ENCODE measurements around the gene KLHDC10.

KLHDC10 gene

DNA sequence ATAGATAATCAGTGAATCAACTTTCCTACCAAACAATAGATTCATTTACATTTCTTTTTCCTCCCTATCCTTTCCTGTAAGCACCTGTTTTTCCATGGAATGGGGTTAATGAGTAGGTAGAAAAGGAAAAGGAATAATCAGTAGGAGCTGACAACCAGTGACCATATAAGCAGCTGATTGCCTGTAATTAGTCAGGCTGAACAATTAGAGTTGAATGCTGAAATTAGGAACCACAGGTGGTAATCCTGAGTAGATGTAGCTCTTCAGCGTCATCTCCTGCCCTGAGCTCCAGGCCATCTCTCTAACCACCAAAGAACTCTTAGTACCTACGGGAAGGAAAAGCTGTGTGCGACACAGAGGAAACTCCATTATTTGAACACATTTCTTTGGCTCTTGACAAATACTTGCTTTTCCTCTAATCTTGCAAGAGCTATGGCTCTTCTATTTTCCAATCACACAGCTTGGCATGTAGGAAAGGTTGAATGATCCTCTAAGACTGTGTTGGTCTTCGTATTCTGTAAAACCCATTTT lies 63.8 kb downstream of the KLHDC10 start:
- TF ChIP-seq, protein P1, sequence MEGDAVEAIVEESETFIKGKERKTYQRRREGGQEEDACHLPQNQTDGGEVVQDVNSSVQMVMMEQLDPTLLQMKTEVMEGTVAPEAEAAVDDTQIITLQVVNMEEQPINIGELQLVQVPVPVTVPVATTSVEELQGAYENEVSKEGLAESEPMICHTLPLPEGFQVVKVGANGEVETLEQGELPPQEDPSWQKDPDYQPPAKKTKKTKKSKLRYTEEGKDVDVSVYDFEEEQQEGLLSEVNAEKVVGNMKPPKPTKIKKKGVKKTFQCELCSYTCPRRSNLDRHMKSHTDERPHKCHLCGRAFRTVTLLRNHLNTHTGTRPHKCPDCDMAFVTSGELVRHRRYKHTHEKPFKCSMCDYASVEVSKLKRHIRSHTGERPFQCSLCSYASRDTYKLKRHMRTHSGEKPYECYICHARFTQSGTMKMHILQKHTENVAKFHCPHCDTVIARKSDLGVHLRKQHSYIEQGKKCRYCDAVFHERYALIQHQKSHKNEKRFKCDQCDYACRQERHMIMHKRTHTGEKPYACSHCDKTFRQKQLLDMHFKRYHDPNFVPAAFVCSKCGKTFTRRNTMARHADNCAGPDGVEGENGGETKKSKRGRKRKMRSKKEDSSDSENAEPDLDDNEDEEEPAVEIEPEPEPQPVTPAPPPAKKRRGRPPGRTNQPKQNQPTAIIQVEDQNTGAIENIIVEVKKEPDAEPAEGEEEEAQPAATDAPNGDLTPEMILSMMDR (conservative IDR thresholded peaks at IDR 0.05; ENCODE audit: low read depth): no peak
- no peak overlapping the region for H3K27ac ChIP-seq
- ChIA-PET CTCF (interaction anchor here (0.6 kb wide), 1 partner anchor 616 kb away, joined by 4 read pairs; no protein-coding TSS in a partner anchor), POLR2A (ENCODE audit: low non-redundant PET) (no interaction called here)
- no peak for DNase-seq (ENCODE audit: low spot score)

DNA sequence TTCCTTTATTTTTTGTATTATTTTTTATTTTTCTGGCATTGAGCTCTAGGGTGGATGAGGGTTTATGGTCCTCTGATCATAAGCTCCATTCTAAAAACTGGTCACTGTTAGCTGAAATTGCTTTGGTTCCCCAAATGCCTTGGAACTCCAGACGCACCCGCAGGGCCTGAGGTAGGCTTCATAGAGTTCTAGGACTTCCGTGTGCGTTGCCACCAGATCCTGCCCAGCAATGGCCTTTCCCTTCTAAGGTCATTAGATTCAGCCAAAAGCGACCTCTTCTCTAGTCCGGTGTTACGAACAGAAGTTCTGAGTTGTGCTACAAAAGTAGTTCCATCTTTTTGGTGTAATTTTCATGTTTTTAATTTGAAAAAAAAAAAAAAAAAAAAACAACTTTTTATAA lies 64.4 kb downstream of the KLHDC10 start:
- POLR2A ChIA-PET (ENCODE audit: low non-redundant PET): no interaction called here
- CTCF ChIA-PET: interaction anchor here (0.6 kb wide), 1 partner anchor 616 kb away, joined by 4 read pairs; no protein-coding TSS in a partner anchor
- DNase-seq (ENCODE audit: low spot score): no peak
- H3K27ac ChIP-seq: no peak overlapping the region
- TF ChIP-seq, protein P1 (conservative IDR thresholded peaks at IDR 0.05; ENCODE audit: low read depth): no peak

DNA sequence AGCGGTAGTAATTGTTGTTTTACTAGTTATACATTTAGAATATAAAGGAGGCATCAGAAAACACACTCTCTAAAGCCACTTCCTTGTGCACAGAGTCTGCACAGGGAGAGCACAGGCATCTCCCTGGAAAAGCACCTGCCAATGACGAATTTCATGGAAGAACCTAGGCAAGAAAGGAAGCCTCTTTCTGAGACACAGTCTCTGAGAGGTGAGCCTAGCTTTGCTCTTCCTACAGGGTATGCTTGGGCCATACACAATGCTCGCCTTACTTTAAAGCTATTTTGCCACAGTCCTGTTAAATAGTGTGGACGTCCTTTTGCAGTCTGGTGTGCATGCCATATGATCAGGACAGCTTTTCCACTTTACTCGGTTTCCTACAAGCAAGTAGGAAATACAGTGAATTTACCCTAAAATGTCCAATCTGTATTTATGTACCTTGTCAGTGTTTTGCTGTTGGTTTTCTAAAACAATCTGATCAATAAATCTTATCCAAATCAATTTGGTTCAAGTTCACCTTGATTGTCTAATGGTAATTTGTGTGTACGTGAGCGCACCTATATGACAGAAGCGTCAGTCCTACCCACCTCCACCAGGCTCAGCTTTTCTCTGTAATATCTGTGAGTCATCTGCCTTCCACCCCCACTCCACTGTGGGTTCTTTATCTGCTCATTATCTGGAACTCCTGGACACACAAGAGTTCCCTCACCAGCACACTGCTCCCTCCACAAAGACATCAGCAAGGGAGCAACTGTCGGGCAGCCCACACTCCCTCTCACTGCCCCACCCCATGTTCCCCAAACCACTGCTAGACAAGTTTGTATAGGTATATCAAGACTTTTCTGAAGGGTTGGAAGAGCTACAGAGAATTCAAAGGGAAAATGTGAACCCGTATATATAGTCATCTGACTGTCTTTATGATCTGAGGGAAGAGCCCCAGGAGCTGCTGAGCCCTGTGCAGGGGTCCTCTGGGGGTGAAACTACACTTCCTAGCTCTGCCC lies 65.2 kb downstream of the KLHDC10 start:
- CTCF ChIA-PET: no interaction called here
- POLR2A ChIA-PET (ENCODE audit: low non-redundant PET): no interaction called here
- TF ChIP-seq, protein P1 (conservative IDR thresholded peaks at IDR 0.05; ENCODE audit: low read depth): no peak
- no peak overlapping the region for H3K27ac ChIP-seq
- no peak for DNase-seq (ENCODE audit: low spot score)

DNA sequence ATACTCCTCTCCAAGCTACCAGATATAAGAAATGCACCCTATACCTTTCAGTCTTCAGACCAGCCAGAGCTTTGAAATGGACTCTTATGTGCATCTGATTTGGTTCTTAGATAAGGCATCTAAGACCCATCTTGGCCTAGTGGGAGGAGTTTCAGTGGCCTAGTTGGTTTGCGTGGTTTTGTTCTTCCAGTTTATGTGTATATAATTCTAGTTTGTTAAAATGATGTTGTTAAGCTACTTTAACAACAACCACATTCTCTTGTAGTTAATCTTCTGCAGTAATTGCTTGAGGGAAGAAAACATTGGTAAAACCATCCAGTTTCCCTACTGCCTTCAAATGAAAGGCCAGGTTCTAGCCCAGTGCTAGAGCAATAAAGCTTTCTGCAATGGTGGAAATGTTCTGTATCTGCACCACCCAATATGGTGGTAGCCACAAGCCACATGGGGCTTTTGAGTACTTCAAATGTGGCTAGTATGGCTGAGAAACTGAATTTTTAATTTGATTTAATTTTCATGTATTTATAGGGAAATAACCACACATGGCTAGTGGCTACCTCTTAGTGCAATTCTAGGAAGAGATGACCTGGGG lies 66.3 kb downstream of the KLHDC10 start:
- no peak overlapping the region for H3K27ac ChIP-seq
- POLR2A ChIA-PET (ENCODE audit: low non-redundant PET): no interaction called here
- TF ChIP-seq, protein P1 (conservative IDR thresholded peaks at IDR 0.05; ENCODE audit: low read depth): no peak
- DNase-seq (ENCODE audit: low spot score): no peak
- CTCF ChIA-PET: no interaction called here

DNA sequence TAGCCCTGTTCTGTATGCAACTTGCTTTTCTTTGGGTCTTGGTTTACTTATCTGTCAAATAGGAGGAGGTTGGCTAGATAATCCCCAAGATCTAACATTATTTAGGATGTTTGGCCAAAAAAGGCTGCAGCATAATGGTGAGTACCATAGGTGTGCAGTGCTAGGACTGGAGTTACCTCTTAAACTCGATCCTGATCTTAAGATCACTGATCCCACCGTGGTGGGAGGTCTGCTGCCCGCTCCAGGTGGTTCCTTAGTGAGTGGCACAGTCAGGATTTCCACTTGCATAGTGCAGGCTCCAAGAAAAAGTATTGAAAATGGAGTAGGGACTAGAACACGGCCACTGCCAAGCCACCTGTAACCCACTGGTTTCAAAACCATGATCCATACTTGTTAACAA lies 66.9 kb downstream of the KLHDC10 start:
- TF ChIP-seq, protein P1 (conservative IDR thresholded peaks at IDR 0.05; ENCODE audit: low read depth): no peak
- no peak for DNase-seq (ENCODE audit: low spot score)
- ChIA-PET POLR2A (ENCODE audit: low non-redundant PET) (no interaction called here), CTCF (no interaction called here)
- H3K27ac ChIP-seq: no peak overlapping the region

DNA sequence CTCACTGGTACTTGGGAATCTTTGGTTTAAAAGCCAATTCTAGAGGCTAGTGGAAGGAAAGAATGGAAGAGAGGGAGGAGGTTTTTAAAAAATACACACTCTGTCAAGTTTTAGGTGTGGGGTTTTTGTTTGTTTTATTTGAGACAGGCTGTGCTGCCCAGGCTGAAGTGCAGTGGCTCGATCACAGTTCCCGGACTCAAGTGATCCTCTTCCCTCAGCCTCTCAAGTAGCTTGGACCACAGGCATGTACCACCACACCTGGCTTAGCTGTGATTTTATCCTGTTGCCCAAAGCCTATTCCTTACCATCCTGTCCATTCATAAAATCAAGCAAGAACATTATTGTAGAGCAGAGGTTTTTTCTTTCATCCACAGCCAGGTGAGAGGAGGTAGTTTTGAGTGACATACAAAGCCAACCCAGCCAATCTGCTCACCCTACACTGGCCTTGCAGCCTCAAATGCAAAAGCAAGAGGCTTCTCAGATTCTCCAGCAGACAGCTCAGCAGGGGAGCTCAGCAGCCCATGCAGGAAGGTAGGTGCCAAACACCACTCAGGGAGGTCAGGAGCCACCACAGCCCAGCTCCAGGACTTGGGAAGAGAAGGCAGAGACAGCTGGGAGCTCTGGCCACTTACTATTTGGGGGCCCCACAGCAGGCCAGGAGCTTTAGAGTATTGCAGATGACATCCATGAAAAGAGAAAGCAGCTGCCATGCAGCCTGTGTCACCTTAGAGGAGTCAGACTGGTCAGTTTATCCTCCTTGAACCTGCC lies 69.0 kb downstream of the KLHDC10 start:
- ChIA-PET POLR2A (ENCODE audit: low non-redundant PET) (no interaction called here), CTCF (interaction anchor here (0.7 kb wide), 1 partner anchor 648 kb away, joined by 5 read pairs; no protein-coding TSS in a partner anchor)
- TF ChIP-seq, protein P1 (conservative IDR thresholded peaks at IDR 0.05; ENCODE audit: low read depth): no peak
- no peak for DNase-seq (ENCODE audit: low spot score)
- peak overlapping the region; percentile 79 for H3K27ac ChIP-seq

Measured in RWPE1 (cell line).